Measurements from ENCODE around the gene BRCC3. TPM values are rescaled to one million over a fixed set of nuclear protein-coding genes. Genes with fewer than 3 reads are reported as not detected.

BRCC3 gene
- polyA plus RNA-seq, 1 of the 3 experiments (the other 2 are of a cell fraction) = 11.2 TPM

DNA sequence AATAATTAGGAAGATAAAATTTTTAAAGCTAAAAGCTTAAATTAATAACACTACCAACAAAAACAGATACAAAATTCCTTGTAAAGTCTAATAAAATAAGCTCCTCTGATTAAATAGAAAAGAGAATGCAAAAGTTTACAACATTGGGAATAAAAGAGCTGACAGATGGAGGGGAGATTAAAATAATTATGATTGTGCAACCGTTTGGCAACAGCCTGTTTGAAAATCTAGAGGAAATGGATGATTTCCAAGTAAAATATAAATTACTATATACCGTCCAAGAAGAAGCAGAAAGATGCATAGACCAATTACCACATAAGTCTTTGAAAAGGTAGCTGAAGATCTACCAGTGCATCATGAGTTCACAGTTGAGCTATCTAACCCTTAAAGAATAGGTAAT is 98.6 kb downstream of the BRCC3 start:
- H4K20me1 ChIP-seq (ENCODE audit: insufficient read depth) = no peaks in the 10 kb centered on the region
- no peak overlapping the region for H3K9ac ChIP-seq
- no peak overlapping the region for H3K4me3 ChIP-seq (ENCODE audit: low read depth in 2 of 2, low read length in 1 of 2)
- no peaks in the 10 kb centered on the region for H3K27me3 ChIP-seq (ENCODE audit: insufficient read depth)
- H3K4me1 ChIP-seq (ENCODE audit: control insufficient read depth in 1 of 2, insufficient read depth in 2 of 2, low read depth in 1 of 2, low read length in 1 of 2) = no peaks in the 10 kb centered on the region
- WGBS (ENCODE audit: low lambda C conversion rate) = 3% methylated on average over 2 of the region's 2 CpGs
- POLR2A ChIA-PET = no interaction called here
- H3K27ac ChIP-seq (ENCODE audit: low read depth in 2 of 2, low read length in 1 of 2) = no peak overlapping the region
- CTCF ChIA-PET = interaction anchor here (1.7 kb wide), 1 partner anchor 21 kb away, joined by 4 read pairs; no protein-coding TSS in a partner anchor
- H3K9me2 ChIP-seq = no peaks in the 10 kb centered on the region
- H3K79me2 ChIP-seq (ENCODE audit: insufficient read depth) = no peaks in the 10 kb centered on the region
- no peak for TF ChIP-seq MXI1 (IDR thresholded peaks at IDR 0.05; ENCODE audit: low read depth, low read length)
- TF ChIP-seq POLR2AphosphoS5 (IDR thresholded peaks at IDR 0.05; ENCODE audit: low read depth, low read length) = no peak
- no peak for TF ChIP-seq FOXM1 (IDR thresholded peaks at IDR 0.05; ENCODE audit: low read depth)
- no peak for DNase-seq
- H3F3A ChIP-seq (replicated peaks; ENCODE audit: insufficient read depth) = no peaks in the 10 kb centered on the region
- H3K4me2 ChIP-seq = no peak overlapping the region
- no peaks in the 10 kb centered on the region for H3K9me3 ChIP-seq
- no peaks in the 10 kb centered on the region for H3K36me3 ChIP-seq (replicated peaks in 1 of 2; ENCODE audit: control insufficient read depth in 1 of 2, insufficient read depth in 2 of 2, low read length in 1 of 2)
- H2AFZ ChIP-seq (ENCODE audit: low read depth) = no peak overlapping the region

Other genes starting within 250 kb of the BRCC3 start
- gene SMIM9, start 236.8 kb upstream of the BRCC3 start, polyA plus RNA-seq (2012; rRNA removed) = not detected in 2 replicates
- 3.9 and 4.5 TPM in 2 replicates for gene F8A1, start 185.2 kb upstream of the BRCC3 start, polyA plus RNA-seq (2012; rRNA removed)
- 2.5 and 4.2 TPM in 2 replicates for gene F8, start 48.8 kb upstream of the BRCC3 start, polyA plus RNA-seq (2012; rRNA removed)
- gene FUNDC2, start 44.7 kb upstream of the BRCC3 start, polyA plus RNA-seq (2012; rRNA removed) = 55.9 and 73.1 TPM in 2 replicates
- gene CMC4, start 372 bp upstream of the BRCC3 start, polyA plus RNA-seq (2012; rRNA removed) = 11.8 and 12.0 TPM in 2 replicates
- gene MTCP1, start 372 bp upstream of the BRCC3 start, polyA plus RNA-seq (2012; rRNA removed) = 3.7 and 4.9 TPM in 2 replicates
- 13.8 and 18.1 TPM in 2 replicates for gene VBP1, start 145.0 kb downstream of the BRCC3 start, polyA plus RNA-seq (2012; rRNA removed)
- 1.3 and 1.6 TPM in 2 replicates for gene RAB39B, start 193.0 kb downstream of the BRCC3 start, polyA plus RNA-seq (2012; rRNA removed)